Chondrocyte (in vitro differentiated cells): ENCODE measurements around the gene TSPAN11. TPM values are rescaled to one million over a fixed set of nuclear protein-coding genes. Genes with fewer than 3 reads are reported as not detected.

Source experiments
- DNase-seq: peaks from one replicate; pipeline ENCODE4 v3.0.0; 2021; ENCODE audit warnings: mixed read lengths, low spot score
- H3K27ac Mint-ChIP-seq: one replicate; pipeline ENCODE4 v1.8.0; 2021; ENCODE audit warnings: mild to moderate bottlenecking, moderate library complexity, mixed read lengths; ENCODE audit not compliant: unreplicated experiment
- H3K27me3 Mint-ChIP-seq: 2 replicates; pipeline ENCODE4 v1.8.0; 2021; ENCODE audit warnings: low read depth, mixed read lengths
- H3K36me3 Mint-ChIP-seq: 2 replicates; pipeline ENCODE4 v1.8.0; 2021; ENCODE audit warnings: low read depth, mixed read lengths
- H3K4me1 Mint-ChIP-seq: 2 replicates; pipeline ENCODE4 v1.8.0; 2021; ENCODE audit warnings: low read depth, mild to moderate bottlenecking, mixed read lengths
- H3K4me3 Mint-ChIP-seq: one replicate; pipeline ENCODE4 v1.8.0; 2021; ENCODE audit warnings: mild to moderate bottlenecking, moderate library complexity, mixed read lengths; ENCODE audit not compliant: unreplicated experiment
- H3K9me3 Mint-ChIP-seq: 2 replicates; pipeline ENCODE4 v1.8.0; 2021; ENCODE audit warnings: low read depth, mixed read lengths
- total RNA-seq: library from RNA; stranded (reverse); gene quantifications from 3 replicates; pipeline ENCODE4 v1.2.1, GENCODE V29; 2021
- TF ChIP-seq, protein P1 (sequence below): fragments of 200-600 bp; sonication (generic); IDR thresholded peaks from 2 replicates; pipeline ENCODE4 v1.5.0; 2021; ENCODE audit warnings: antibody characterized with exemption, mild to moderate bottlenecking, moderate library complexity

TSPAN11 gene
- total RNA-seq, 1 donor from 2014 or later = 0.95 TPM

DNA sequence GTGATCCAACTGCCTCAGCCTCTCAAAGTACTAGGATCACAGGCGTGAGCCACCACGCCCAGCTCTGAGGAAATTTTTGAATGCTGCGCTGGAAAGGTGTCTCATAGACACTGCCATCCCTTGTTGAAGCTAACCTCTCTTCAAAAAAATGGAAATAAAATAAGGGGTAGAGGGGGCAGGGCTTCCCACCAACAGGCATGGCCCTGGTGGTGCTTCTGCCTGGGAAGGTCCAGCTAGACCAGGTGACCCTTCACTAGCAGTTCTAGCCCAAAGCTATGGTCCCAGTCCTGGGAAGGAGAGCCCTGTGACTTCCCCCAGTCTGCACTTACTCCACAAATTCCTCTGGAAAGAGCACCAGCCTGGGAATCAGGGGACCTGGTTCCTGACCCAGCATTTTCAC is 45.7 kb upstream of the TSPAN11 start:
- Mint-ChIP-seq H3K36me3 (peaks cover 2% of the 10 kb centered on the region), H3K9me3 (no peaks in the 10 kb centered on the region), H3K27me3 (peaks cover 31% of the 10 kb centered on the region), H3K4me1 (peaks cover 16% of the 10 kb centered on the region), H3K4me3 (no peak overlapping the region), H3K27ac (no peak overlapping the region)
- no peak for DNase-seq
- TF ChIP-seq, protein P1, sequence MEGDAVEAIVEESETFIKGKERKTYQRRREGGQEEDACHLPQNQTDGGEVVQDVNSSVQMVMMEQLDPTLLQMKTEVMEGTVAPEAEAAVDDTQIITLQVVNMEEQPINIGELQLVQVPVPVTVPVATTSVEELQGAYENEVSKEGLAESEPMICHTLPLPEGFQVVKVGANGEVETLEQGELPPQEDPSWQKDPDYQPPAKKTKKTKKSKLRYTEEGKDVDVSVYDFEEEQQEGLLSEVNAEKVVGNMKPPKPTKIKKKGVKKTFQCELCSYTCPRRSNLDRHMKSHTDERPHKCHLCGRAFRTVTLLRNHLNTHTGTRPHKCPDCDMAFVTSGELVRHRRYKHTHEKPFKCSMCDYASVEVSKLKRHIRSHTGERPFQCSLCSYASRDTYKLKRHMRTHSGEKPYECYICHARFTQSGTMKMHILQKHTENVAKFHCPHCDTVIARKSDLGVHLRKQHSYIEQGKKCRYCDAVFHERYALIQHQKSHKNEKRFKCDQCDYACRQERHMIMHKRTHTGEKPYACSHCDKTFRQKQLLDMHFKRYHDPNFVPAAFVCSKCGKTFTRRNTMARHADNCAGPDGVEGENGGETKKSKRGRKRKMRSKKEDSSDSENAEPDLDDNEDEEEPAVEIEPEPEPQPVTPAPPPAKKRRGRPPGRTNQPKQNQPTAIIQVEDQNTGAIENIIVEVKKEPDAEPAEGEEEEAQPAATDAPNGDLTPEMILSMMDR = no peak

DNA sequence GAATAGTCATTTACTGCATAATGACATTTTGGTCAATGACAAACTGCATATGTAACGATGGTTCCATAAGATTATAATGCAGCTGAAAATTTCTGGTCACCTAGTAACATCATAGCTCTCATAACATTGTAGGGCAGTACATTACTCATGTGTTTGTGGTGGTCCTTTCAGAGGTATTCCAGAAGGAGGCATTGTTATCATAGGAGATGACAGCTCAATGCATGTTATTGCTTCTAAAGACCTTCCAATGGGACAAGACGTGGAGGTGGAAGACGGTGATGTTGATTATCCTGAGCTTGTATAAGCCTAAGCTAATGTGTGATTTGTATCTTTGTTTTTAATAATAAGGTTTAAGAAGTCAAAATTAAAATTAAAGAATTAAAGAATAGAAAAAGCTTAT is 43.8 kb upstream of the TSPAN11 start:
- Mint-ChIP-seq H3K36me3 (peaks cover 2% of the 10 kb centered on the region), H3K27me3 (peaks cover 15% of the 10 kb centered on the region), H3K4me3 (no peak overlapping the region), H3K9me3 (peaks cover 15% of the 10 kb centered on the region), H3K4me1 (peaks cover 16% of the 10 kb centered on the region), H3K27ac (no peak overlapping the region)
- DNase-seq = no peak
- TF ChIP-seq, protein P1 = peak; percentile 51

DNA sequence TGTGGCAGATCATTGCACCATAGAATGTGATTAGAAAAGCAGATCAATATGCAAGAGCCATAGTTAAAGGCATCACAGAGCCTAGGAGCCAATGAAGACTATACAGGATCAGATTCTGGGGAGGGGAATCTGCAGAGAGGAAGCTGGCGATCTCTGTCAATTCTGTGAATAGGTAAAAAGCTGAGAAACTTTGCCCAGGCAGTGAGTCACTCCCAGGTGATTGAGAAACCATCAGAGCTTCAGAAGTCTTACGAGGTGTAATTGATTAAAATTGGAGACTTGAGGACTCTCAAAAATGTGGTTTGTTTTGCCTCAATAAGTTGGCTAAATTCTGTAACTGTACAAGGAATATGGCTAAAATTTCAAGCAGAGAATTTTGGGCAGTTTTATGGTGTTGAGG is 41.7 kb upstream of the TSPAN11 start:
- Mint-ChIP-seq H3K27me3 (peaks cover 4% of the 10 kb centered on the region), H3K4me3 (no peak overlapping the region), H3K4me1 (peaks cover 10% of the 10 kb centered on the region), H3K27ac (no peak overlapping the region), H3K36me3 (peaks cover 2% of the 10 kb centered on the region), H3K9me3 (peaks cover 20% of the 10 kb centered on the region)
- TF ChIP-seq, protein P1 = no peak
- no peak for DNase-seq

DNA sequence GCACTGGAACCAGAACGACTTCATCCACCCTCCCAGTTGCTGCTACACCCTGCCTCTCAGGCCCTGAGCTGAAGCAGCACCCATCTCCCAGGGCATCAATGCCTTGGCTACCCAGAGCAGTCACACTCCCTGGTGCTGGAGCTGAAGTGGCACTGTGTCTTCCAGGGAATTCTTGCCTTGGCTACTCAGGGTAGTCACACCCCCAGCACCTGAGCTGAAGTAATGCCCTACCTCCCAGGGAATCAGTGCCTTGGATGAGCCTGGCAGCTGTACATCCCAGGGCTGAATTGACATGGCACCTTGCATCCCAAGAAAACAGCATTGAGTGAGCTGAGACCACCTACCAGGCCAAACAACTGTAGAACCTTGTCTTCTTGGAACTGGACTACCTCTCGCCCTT is 41.2 kb upstream of the TSPAN11 start:
- no peak for DNase-seq
- peaks cover 5% of the 10 kb centered on the region for H3K36me3 Mint-ChIP-seq
- TF ChIP-seq, protein P1 = no peak
- H3K27me3 Mint-ChIP-seq = peaks cover 2% of the 10 kb centered on the region
- H3K27ac Mint-ChIP-seq = no peak overlapping the region
- peaks cover 5% of the 10 kb centered on the region for H3K4me1 Mint-ChIP-seq
- H3K4me3 Mint-ChIP-seq = no peak overlapping the region
- H3K9me3 Mint-ChIP-seq = peaks cover 24% of the 10 kb centered on the region

DNA sequence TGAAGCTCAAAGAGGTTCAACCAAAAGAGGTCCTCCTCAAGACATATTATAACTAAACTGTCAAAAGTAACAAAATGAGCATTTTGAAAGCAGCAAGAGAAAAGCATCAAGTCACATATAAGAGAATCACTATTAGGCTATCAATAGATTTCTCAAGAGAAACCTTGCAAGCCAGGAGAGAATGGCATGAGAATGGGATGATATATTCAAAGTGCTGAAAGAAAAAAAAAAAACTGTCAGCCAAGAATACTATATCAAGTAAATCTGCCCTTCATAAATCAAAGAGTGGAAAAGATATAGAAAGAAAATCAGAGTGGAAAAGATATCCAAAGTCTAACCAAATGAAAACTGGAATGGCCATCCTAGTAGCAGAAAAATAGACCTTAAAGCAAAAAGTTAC is 39.3 kb upstream of the TSPAN11 start:
- peaks cover 8% of the 10 kb centered on the region for H3K36me3 Mint-ChIP-seq
- peaks cover 10% of the 10 kb centered on the region for H3K27me3 Mint-ChIP-seq

More for the DNA sequence above, 39.3 kb upstream of the TSPAN11 start:
- TF ChIP-seq, protein P1 = no peak
- H3K9me3 Mint-ChIP-seq = peaks cover 30% of the 10 kb centered on the region
- H3K4me3 Mint-ChIP-seq = no peak overlapping the region
- no peaks in the 10 kb centered on the region for H3K4me1 Mint-ChIP-seq
- H3K27ac Mint-ChIP-seq = no peak overlapping the region
- no peak for DNase-seq
